Measurements from ENCODE around the gene AHCYL2.
"Not testable (repeated sequence)": the region's sequence is repeated elsewhere in the genome, so short reads cannot be mapped to it uniquely, and the experiment has no call there.

DNA sequence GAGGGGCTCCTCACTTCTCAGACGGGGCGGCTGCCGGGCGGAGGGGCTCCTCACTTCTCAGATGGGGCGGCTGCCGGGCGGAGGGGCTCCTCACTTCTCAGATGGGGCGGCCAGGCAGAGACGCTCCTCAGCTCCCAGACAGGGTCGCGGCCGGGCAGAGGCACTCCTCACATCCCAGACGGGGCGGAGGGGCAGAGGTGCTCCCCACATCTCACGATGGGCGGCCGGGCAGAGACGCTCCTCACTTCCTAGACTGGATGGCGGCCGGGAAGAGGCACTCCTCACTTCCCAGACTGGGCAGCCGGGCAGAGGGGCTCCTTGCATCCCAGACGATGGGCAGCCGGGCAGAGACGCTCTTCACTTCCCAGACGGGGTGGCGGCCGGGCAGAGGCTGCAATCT, 251.6 kb downstream of the AHCYL2 start:
- TF ChIP-seq EZH2phosphoT487 (IDR thresholded peaks at IDR 0.05; ENCODE audit: borderline replicate concordance); ZFX (IDR thresholded peaks at IDR 0.05); YY1 (IDR thresholded peaks at IDR 0.05; ENCODE audit: extremely low read depth, insufficient replicate concordance, low read depth, low read length); SIN3A (IDR thresholded peaks at IDR 0.05; ENCODE audit: low read depth); EGR1 (IDR thresholded peaks at IDR 0.05; ENCODE audit: low read depth); POLR2A (IDR thresholded peaks at IDR 0.05; ENCODE audit: borderline replicate concordance, extremely low read depth, insufficient read depth, insufficient read length); EZH2 (IDR thresholded peaks at IDR 0.05); POLR2AphosphoS5 (IDR thresholded peaks at IDR 0.05; ENCODE audit: low read depth, low read length); RAD21 (IDR thresholded peaks at IDR 0.05; ENCODE audit: low read depth): not testable (repeated sequence)
- TF ChIP-seq, protein P1, sequence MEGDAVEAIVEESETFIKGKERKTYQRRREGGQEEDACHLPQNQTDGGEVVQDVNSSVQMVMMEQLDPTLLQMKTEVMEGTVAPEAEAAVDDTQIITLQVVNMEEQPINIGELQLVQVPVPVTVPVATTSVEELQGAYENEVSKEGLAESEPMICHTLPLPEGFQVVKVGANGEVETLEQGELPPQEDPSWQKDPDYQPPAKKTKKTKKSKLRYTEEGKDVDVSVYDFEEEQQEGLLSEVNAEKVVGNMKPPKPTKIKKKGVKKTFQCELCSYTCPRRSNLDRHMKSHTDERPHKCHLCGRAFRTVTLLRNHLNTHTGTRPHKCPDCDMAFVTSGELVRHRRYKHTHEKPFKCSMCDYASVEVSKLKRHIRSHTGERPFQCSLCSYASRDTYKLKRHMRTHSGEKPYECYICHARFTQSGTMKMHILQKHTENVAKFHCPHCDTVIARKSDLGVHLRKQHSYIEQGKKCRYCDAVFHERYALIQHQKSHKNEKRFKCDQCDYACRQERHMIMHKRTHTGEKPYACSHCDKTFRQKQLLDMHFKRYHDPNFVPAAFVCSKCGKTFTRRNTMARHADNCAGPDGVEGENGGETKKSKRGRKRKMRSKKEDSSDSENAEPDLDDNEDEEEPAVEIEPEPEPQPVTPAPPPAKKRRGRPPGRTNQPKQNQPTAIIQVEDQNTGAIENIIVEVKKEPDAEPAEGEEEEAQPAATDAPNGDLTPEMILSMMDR (IDR thresholded peaks at IDR 0.05 in 2 of 3, conservative IDR thresholded peaks at IDR 0.05 in 1 of 3; ENCODE audit: borderline replicate concordance in 1 of 3, insufficient read depth in 1 of 3, low read depth in 2 of 3, low read length in 2 of 3), result not testable (repeated sequence)
- TF ChIP-seq, protein P2, sequence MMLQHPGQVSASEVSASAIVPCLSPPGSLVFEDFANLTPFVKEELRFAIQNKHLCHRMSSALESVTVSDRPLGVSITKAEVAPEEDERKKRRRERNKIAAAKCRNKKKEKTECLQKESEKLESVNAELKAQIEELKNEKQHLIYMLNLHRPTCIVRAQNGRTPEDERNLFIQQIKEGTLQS (IDR thresholded peaks at IDR 0.05), result not testable (repeated sequence)
- TF ChIP-seq, protein P3, sequence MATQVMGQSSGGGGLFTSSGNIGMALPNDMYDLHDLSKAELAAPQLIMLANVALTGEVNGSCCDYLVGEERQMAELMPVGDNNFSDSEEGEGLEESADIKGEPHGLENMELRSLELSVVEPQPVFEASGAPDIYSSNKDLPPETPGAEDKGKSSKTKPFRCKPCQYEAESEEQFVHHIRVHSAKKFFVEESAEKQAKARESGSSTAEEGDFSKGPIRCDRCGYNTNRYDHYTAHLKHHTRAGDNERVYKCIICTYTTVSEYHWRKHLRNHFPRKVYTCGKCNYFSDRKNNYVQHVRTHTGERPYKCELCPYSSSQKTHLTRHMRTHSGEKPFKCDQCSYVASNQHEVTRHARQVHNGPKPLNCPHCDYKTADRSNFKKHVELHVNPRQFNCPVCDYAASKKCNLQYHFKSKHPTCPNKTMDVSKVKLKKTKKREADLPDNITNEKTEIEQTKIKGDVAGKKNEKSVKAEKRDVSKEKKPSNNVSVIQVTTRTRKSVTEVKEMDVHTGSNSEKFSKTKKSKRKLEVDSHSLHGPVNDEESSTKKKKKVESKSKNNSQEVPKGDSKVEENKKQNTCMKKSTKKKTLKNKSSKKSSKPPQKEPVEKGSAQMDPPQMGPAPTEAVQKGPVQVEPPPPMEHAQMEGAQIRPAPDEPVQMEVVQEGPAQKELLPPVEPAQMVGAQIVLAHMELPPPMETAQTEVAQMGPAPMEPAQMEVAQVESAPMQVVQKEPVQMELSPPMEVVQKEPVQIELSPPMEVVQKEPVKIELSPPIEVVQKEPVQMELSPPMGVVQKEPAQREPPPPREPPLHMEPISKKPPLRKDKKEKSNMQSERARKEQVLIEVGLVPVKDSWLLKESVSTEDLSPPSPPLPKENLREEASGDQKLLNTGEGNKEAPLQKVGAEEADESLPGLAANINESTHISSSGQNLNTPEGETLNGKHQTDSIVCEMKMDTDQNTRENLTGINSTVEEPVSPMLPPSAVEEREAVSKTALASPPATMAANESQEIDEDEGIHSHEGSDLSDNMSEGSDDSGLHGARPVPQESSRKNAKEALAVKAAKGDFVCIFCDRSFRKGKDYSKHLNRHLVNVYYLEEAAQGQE (IDR thresholded peaks at IDR 0.05; ENCODE audit: low read depth), result not testable (repeated sequence)
- TF ChIP-seq, protein P4, sequence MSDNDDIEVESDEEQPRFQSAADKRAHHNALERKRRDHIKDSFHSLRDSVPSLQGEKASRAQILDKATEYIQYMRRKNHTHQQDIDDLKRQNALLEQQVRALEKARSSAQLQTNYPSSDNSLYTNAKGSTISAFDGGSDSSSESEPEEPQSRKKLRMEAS (IDR thresholded peaks at IDR 0.05), result not testable (repeated sequence)

Measured in HCT116 (cell line).